Colonic mucosa (tissue), 4 donors: ENCODE measurements around the gene F12. TPM values are rescaled to one million over a fixed set of nuclear protein-coding genes. Genes with fewer than 3 reads are reported as not detected.

Experiments
- DNase-seq: peaks from one replicate; pipeline ENCODE4 v3.0.0-alpha.2; 2020
- H3K27ac ChIP-seq: fragments of 200-600 bp; one replicate; pipeline ENCODE4 v1.8.0; 2021
- H3K27me3 ChIP-seq: fragments of 200-600 bp; one replicate; pipeline ENCODE4 v1.8.0; 2021
- H3K36me3 ChIP-seq: fragments of 200-600 bp; one replicate; pipeline ENCODE4 v1.8.0; 2021
- H3K4me1 ChIP-seq: fragments of 200-600 bp; one replicate; pipeline ENCODE4 v1.8.0; 2021; ENCODE audit warnings: mild to moderate bottlenecking
- H3K4me3 ChIP-seq: fragments of 200-600 bp; one replicate; pipeline ENCODE4 v1.8.0; 2021
- H3K9ac ChIP-seq, 2 donors: one replicate each; pipeline ENCODE4 v1.7.0; 2013; ENCODE audit warnings: control low read depth in 2 of 2, low read depth in 2 of 2, low read length in 2 of 2
- H3K9me3 ChIP-seq: fragments of 200-600 bp; one replicate; pipeline ENCODE4 v1.8.0; 2021
- CTCF ChIP-seq: fragments of 200-600 bp; IDR thresholded peaks from one replicate; pipeline ENCODE4 v1.8.0; 2022; ENCODE audit warnings: antibody characterized with exemption, mild to moderate bottlenecking
- intact Hi-C: fragments of 100-400 bp; cut with DNase I; formaldehyde crosslinking; loops from one replicate; pipeline ENCODE4 v1.14.1; 2022
- total RNA-seq, 2 donors: library from RNA; stranded (reverse); fragmentation: NEBNext Ultra II Directional in 1 of 2; extraction: Animal tissue kit (Norgen Biotek cat#: 25700) in 1 of 2; gene quantifications; one replicate each; pipeline ENCODE4 v1.2.1, GENCODE V29; 2021
- donor health status: healthy.
- donor health status: DM: no; HTN: no; CAD: no.
- donor health status: DM: no; HTN: no; CAD: no.

The F12 gene
- total RNA-seq, 2 donors from 2014 or later = 14.7 to 34.0 TPM

- intact Hi-C loops = loop anchor here (2.0 to 5.0 kb wide), 2 partner anchors 46 to 65 kb away; no protein-coding TSS in a partner anchor
- peak; percentile 98 for DNase-seq
- Histone ChIP-seq H3K9me3 (no peaks in the 10 kb centered on the region), H3K27ac (peak overlapping the region; percentile 82), H3K4me3 (peak overlapping the region; percentile 52), H3K9ac (peak overlapping the region; percentile 74 to 82), H3K4me1 (peaks cover 7% of the 10 kb centered on the region), H3K27me3 (no peaks in the 10 kb centered on the region), H3K36me3 (no peaks in the 10 kb centered on the region)
- TF ChIP-seq CTCF = peak; percentile 93
These were observed 46.6 kb upstream of the F12 start for GRCh38 chr5:177455661-177456590.

GRCh38 chr5:177455036-177455660 is 45.8 kb upstream of the F12 start:
- Histone ChIP-seq H3K9ac (peak overlapping the region; percentile 74 to 82), H3K27me3 (no peaks in the 10 kb centered on the region), H3K36me3 (no peaks in the 10 kb centered on the region), H3K9me3 (no peaks in the 10 kb centered on the region), H3K27ac (peak overlapping the region; percentile 82), H3K4me3 (peak overlapping the region; percentile 52), H3K4me1 (peaks cover 7% of the 10 kb centered on the region)
- peak; percentile 67 for TF ChIP-seq CTCF
- DNase-seq = peak; percentile 92
- intact Hi-C loops = loop anchor here (2.0 to 5.0 kb wide), 2 partner anchors 47 to 64 kb away; no protein-coding TSS in a partner anchor

GRCh38 chr5:177454397-177455035 is 45.2 kb upstream of the F12 start:
- Histone ChIP-seq H3K4me1 (peaks cover 7% of the 10 kb centered on the region), H3K36me3 (no peaks in the 10 kb centered on the region), H3K9ac (peak overlapping the region; percentile 74 to 82), H3K27ac (peak overlapping the region; percentile 82), H3K4me3 (peak overlapping the region; percentile 52), H3K27me3 (no peaks in the 10 kb centered on the region), H3K9me3 (no peaks in the 10 kb centered on the region)
- peak; percentile 84 for TF ChIP-seq CTCF
- peak; percentile 95 for DNase-seq
- intact Hi-C loops = loop anchor here (2.0 to 5.0 kb wide), 3 partner anchors 48 to 137 kb away; no protein-coding TSS in a partner anchor

GRCh38 chr5:177453852-177454396 is 44.6 kb upstream of the F12 start:
- TF ChIP-seq CTCF = no peak
- Histone ChIP-seq H3K4me1 (peaks cover 7% of the 10 kb centered on the region), H3K27ac (peak overlapping the region; percentile 12), H3K9me3 (no peaks in the 10 kb centered on the region), H3K4me3 (peak overlapping the region; percentile 52), H3K27me3 (no peaks in the 10 kb centered on the region), H3K36me3 (no peaks in the 10 kb centered on the region), H3K9ac (peak overlapping the region in 1 of 2 donors; percentile 61)
- intact Hi-C loops = loop anchor here (2.0 to 5.0 kb wide), 2 partner anchors 63 to 137 kb away; no protein-coding TSS in a partner anchor
- DNase-seq = no peak
